B cell (primary cell): ENCODE results near the gene TRANK1. TPM values are rescaled to one million over a fixed set of nuclear protein-coding genes. Genes with fewer than 3 reads are reported as not detected.
"Not testable (repeated sequence)": the region's sequence is repeated elsewhere in the genome, so short reads cannot be mapped to it uniquely, and the experiment has no call there.

Source experiments
- ATAC-seq: fragments of 200-7000 bp; cut with Tn5 transposase; one replicate; pipeline ENCODE4 v1.10.0; 2021; ENCODE audit warnings: low read depth, mild to moderate bottlenecking, moderate number of reproducible peaks, moderate library complexity
- CTCF ChIA-PET: fragments of 350-600 bp; sonication (Branson Sonifier 250); formaldehyde crosslinking; loops from one replicate; lab custom pipeline; 2021; ENCODE audit warnings: antibody characterized with exemption, inconsistent platforms; lab: Charles Lee
- POLR2A ChIA-PET: fragments of 350-600 bp; sonication (Branson Sonifier 250); formaldehyde crosslinking; loops from one replicate; lab custom pipeline; 2021; ENCODE audit warnings: antibody characterized with exemption; lab: Charles Lee
- DNase-seq: peaks from one replicate; pipeline ENCODE4 v3.0.0; 2013
- H2AFZ ChIP-seq: 2 replicates; pipeline ENCODE4 v1.6.1; 2012; ENCODE audit warnings: mild to moderate bottlenecking, low read depth, low read length; ENCODE audit not compliant: insufficient read depth, poor library complexity, severe bottlenecking
- H3K27ac ChIP-seq, 2 donors: 1 replicate in 1 of 2; 2 replicates in 1 of 2; pipeline ENCODE4 v1.5.1; 2012 to 2013; ENCODE audit warnings: low read length in 2 of 2, mild to moderate bottlenecking in 2 of 2, moderate library complexity in 1 of 2
- H3K27me3 ChIP-seq, 4 experiments: fragments of 200-600 bp in 1 of 4; sonication (generic) in 1 of 4; replicated peaks in 1 of 4; 1 replicate in 2 of 4; 2 replicates in 2 of 4; pipeline versions ENCODE4 v1.6.1 to v1.7.0; 2013 to 2016; ENCODE audit warnings: low read length in 3 of 4, mild to moderate bottlenecking in 2 of 4, mixed read lengths in 1 of 4, moderate library complexity in 1 of 4; ENCODE audit not compliant: insufficient read depth in 4 of 4, control insufficient read depth in 3 of 4; ENCODE audit errors: control extremely low read depth in 1 of 4
- H3K36me3 ChIP-seq, 2 experiments: replicated peaks in 1 of 2; 1 replicate in 1 of 2; 2 replicates in 1 of 2; pipeline versions ENCODE4 v1.6.1 to v1.7.1; 2013; ENCODE audit warnings: low read length in 1 of 2; ENCODE audit not compliant: insufficient read depth in 2 of 2, control insufficient read depth in 1 of 2; ENCODE audit errors: control extremely low read depth in 1 of 2, extremely low read depth in 1 of 2
- H3K4me1 ChIP-seq, 2 donors: fragments of 200-600 bp in 1 of 2; sonication (generic) in 1 of 2; 1 replicate in 1 of 2; 2 replicates in 1 of 2; pipeline versions ENCODE4 v1.5.1 to v1.6.1; 2013 to 2017; ENCODE audit warnings: low read length in 2 of 2; ENCODE audit not compliant: control insufficient read depth in 2 of 2, insufficient read depth in 2 of 2
- H3K4me2 ChIP-seq: replicated peaks from 2 replicates; pipeline ENCODE3; 2012; ENCODE audit warnings: mild to moderate bottlenecking, low read depth, low read length; ENCODE audit not compliant: poor library complexity, severe bottlenecking
- H3K4me3 ChIP-seq, 5 experiments: fragments of 200-600 bp in 1 of 5; sonication (generic) in 1 of 5; 1 replicate in 3 of 5; 2 replicates in 2 of 5; pipeline versions ENCODE4 v1.5.1 to v1.7.0; 2011 to 2016; ENCODE audit warnings: low read length in 4 of 5, mild to moderate bottlenecking in 4 of 5, low read depth in 2 of 5, control low read depth in 1 of 5, moderate library complexity in 1 of 5; ENCODE audit not compliant: insufficient read depth in 1 of 5; ENCODE audit errors: control extremely low read depth in 1 of 5, extremely low read depth in 1 of 5
- H3K79me2 ChIP-seq: fragments of 200-600 bp; sonication (generic); one replicate; pipeline ENCODE4 v1.6.0; 2016; ENCODE audit warnings: low read length; ENCODE audit not compliant: control insufficient read depth, insufficient read depth
- H3K9ac ChIP-seq: fragments of 200-600 bp; sonication (generic); 2 replicates; pipeline ENCODE4 v1.6.1; 2017; ENCODE audit warnings: mild to moderate bottlenecking, low read length, moderate library complexity
- H3K9me3 ChIP-seq, 3 donors: one replicate each; pipeline versions ENCODE4 v1.6.1 to v1.7.1; 2013; ENCODE audit warnings: low read length in 2 of 3; ENCODE audit not compliant: control insufficient read depth in 2 of 3, insufficient read depth in 1 of 3; ENCODE audit errors: control extremely low read depth in 1 of 3
- H4K20me1 ChIP-seq: 2 replicates; pipeline ENCODE4 v1.6.0; 2012; ENCODE audit warnings: mild to moderate bottlenecking, low read length; ENCODE audit not compliant: insufficient read depth, control insufficient read depth, poor library complexity, severe bottlenecking
- H3K27ac Mint-ChIP-seq: one replicate; pipeline ENCODE4 v1.8.0; 2021; ENCODE audit warnings: mixed read lengths
- H3K27me3 Mint-ChIP-seq: one replicate; pipeline ENCODE4 v1.8.0; 2021; ENCODE audit warnings: mixed read lengths
- H3K4me1 Mint-ChIP-seq: one replicate; pipeline ENCODE4 v1.8.0; 2021; ENCODE audit warnings: mixed read lengths
- H3K4me3 Mint-ChIP-seq: one replicate; pipeline ENCODE4 v1.8.0; 2021; ENCODE audit warnings: mixed read lengths
- H3K9me3 Mint-ChIP-seq: one replicate; pipeline ENCODE4 v1.8.0; 2022; ENCODE audit warnings: mixed read lengths; ENCODE audit not compliant: insufficient read depth
- EZH2 ChIP-seq: IDR thresholded peaks from 2 replicates; pipeline ENCODE4 v1.6.1; 2012; ENCODE audit warnings: borderline replicate concordance, low read depth, mild to moderate bottlenecking, moderate library complexity, low read length; ENCODE audit not compliant: insufficient read depth, poor library complexity, severe bottlenecking
- WGBS: methylation state at CpG from one replicate; pipeline ENCODE4 v1.1.5; 2013; ENCODE audit warnings: missing lambda C conversion rate; ENCODE audit not compliant: insufficient coverage; 5-methylcytosine and 5-hydroxymethylcytosine counted together
- intact Hi-C: fragments of 100-400 bp; cut with micrococcal nuclease; formaldehyde crosslinking; loops from one replicate; pipeline ENCODE4 v1.10.0; 2022
- polyA plus RNA-seq: library from polyadenylated mRNA; depleted of rRNA; stranded (reverse); fragments of >200 nt; gene quantifications from 2 replicates; pipeline ENCODE4 v1.2.3, GENCODE V29; 2012
- total RNA-seq, 2 donors: library from RNA; stranded (reverse); fragments of 120-200 nt in 1 of 2; gene quantifications; 1 replicate in 1 of 2; 2 replicates in 1 of 2; pipeline versions ENCODE4 v1.2.3 to v1.2.4, GENCODE V29; 2013 to 2022
- TF ChIP-seq, protein P1 (sequence below): fragments of 200-600 bp; IDR thresholded peaks from one replicate; pipeline ENCODE4 v1.8.0; 2022; ENCODE audit warnings: antibody characterized with exemption, mild to moderate bottlenecking

Gene TRANK1
- total and polyA plus RNA-seq, 2 donors (not counting 1 experiment from before 2014, with no cell fraction given): 20.8 to 147 TPM

DNA sequence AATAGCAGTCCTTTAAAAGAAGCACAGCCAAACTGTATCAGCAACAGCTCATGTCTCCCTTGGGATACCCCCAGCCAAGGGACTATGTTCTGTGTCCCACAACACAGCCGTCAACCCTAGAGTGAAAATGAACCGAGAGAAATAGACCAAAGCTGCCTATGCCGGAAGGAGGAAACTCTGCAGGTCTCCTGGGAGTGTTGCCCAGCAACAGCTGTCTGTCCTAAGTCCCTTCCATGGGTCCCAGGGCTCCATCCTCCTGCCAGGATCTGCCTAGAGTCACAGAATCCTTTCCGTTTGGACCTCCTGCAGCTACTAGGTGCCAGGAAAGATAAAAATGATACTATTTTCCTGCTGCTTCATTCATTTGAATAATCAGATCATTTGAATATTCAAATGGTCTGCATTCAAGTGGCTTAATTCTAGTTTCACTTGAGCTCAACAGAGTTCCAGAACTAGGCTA lies 53.1 kb downstream of the TRANK1 start:
- no peak for TF ChIP-seq EZH2
- TF ChIP-seq, protein P1, sequence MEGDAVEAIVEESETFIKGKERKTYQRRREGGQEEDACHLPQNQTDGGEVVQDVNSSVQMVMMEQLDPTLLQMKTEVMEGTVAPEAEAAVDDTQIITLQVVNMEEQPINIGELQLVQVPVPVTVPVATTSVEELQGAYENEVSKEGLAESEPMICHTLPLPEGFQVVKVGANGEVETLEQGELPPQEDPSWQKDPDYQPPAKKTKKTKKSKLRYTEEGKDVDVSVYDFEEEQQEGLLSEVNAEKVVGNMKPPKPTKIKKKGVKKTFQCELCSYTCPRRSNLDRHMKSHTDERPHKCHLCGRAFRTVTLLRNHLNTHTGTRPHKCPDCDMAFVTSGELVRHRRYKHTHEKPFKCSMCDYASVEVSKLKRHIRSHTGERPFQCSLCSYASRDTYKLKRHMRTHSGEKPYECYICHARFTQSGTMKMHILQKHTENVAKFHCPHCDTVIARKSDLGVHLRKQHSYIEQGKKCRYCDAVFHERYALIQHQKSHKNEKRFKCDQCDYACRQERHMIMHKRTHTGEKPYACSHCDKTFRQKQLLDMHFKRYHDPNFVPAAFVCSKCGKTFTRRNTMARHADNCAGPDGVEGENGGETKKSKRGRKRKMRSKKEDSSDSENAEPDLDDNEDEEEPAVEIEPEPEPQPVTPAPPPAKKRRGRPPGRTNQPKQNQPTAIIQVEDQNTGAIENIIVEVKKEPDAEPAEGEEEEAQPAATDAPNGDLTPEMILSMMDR: no peak
- 7% methylated on average over 4 of the region's 4 CpGs for WGBS
- POLR2A ChIA-PET: interaction anchor here (0.9 to 3.4 kb wide), 7 partner anchors 10 to 101 kb away, joined by 3 to 15 read pairs (median 6); partner anchors contain the start of genes EPM2AIP1 and MLH1
- intact Hi-C loops: loop anchor here (2.0 kb wide), 2 partner anchors 15 to 101 kb away; partner anchors contain the start of genes EPM2AIP1 and MLH1
- Mint-ChIP-seq H3K4me1 (peaks cover 80% of the 10 kb centered on the region), H3K9me3 (no peaks in the 10 kb centered on the region), H3K4me3 (peak overlapping the region; percentile 87), H3K27ac (peak overlapping the region; percentile 97), H3K27me3 (no peaks in the 10 kb centered on the region)
- peak overlapping the region; percentile 53 for H3K9ac ChIP-seq
- peak; percentile 76 for ATAC-seq
- peak overlapping the region in 4 of 5 experiments; percentile 7 to 56 (median 26) for H3K4me3 ChIP-seq
- H3K79me2 ChIP-seq: peaks cover 71% of the 10 kb centered on the region
- CTCF ChIA-PET: interaction anchor here (1.0 to 9.2 kb wide), 9 partner anchors 13 to 101 kb away, joined by 3 to 90 read pairs (median 11); partner anchors contain the start of genes EPM2AIP1, MLH1 and TRANK1
- peak overlapping the region; percentile 84 to 97 for H3K27ac ChIP-seq
- DNase-seq: peak; percentile 78
- H3K4me2 ChIP-seq: peak overlapping the region; percentile 77
- no peaks in the 10 kb centered on the region for H4K20me1 ChIP-seq
- peaks cover 71 to 72% of the 10 kb centered on the region in 2 donors for H3K4me1 ChIP-seq
- H2AFZ ChIP-seq: peak overlapping the region; percentile 6
- peaks cover 10 to 59% of the 10 kb centered on the region in 2 experiments for H3K36me3 ChIP-seq
- H3K9me3 ChIP-seq: no peaks in the 10 kb centered on the region
- no peaks in the 10 kb centered on the region for H3K27me3 ChIP-seq

GRCh38 chr3:36891097-36891496 lies 53.8 kb downstream of the TRANK1 start:
- Histone ChIP-seq H3K4me1 (peaks cover 65% of the 10 kb centered on the region in 2 donors), H3K4me3 (peak overlapping the region in 3 of 5 experiments; percentile 7 to 56 (median 19)), H3K36me3 (peaks cover 11 to 61% of the 10 kb centered on the region in 2 experiments), H3K4me2 (peak overlapping the region; percentile 77), H3K9ac (peak overlapping the region; percentile 53), H3K79me2 (peaks cover 71% of the 10 kb centered on the region), H3K27ac (peak overlapping the region; percentile 84 to 97)
- intact Hi-C loops: loop anchor here (2.0 kb wide), 1 partner anchor 14 kb away; no protein-coding TSS in a partner anchor
- H3K9me3 Mint-ChIP-seq, H3K9me3 ChIP-seq, H3K27me3 ChIP-seq, H4K20me1 ChIP-seq, H2AFZ ChIP-seq, H3K27me3 Mint-ChIP-seq: not testable (repeated sequence)
- POLR2A ChIA-PET: interaction anchor here (1.0 to 2.4 kb wide), 5 partner anchors 13 to 102 kb away, joined by 4 to 8 read pairs (median 6); partner anchors contain the start of genes EPM2AIP1 and MLH1
- ATAC-seq (peak; percentile 10), DNase-seq (peak; percentile 59)
- peaks cover 75% of the 10 kb centered on the region for H3K4me1 Mint-ChIP-seq
- WGBS: 29% methylated on average over 6 of the region's 7 CpGs
- H3K4me3 Mint-ChIP-seq: peak overlapping the region; percentile 67
- peak overlapping the region; percentile 97 for H3K27ac Mint-ChIP-seq
- CTCF ChIA-PET: interaction anchor here (1.0 to 9.2 kb wide), 8 partner anchors 13 to 101 kb away, joined by 3 to 90 read pairs (median 11); partner anchors contain the start of genes EPM2AIP1, MLH1 and TRANK1
